GM18505 (cell line): ENCODE results near the gene ATF7.
A peak's percentile ranks its signal among the peaks of the same experiment; 100 is the strongest.
"Not testable (repeated sequence)": the region's sequence is repeated elsewhere in the genome, so short reads cannot be mapped to it uniquely, and the experiment has no call there.

Experiments
- ATAC-seq: cut with Tn5 transposase; IDR thresholded peaks from one replicate; pipeline ENCODE4 v1.9.1; 2021; ENCODE audit not compliant: unreplicated experiment
- POLR2A ChIP-seq: IDR thresholded peaks from 4 replicates; pipeline ENCODE4 v1.6.1; 2011; ENCODE audit warnings: borderline replicate concordance; ENCODE audit not compliant: insufficient read depth, insufficient read length; ENCODE audit errors: extremely low read depth

The ATF7 gene

DNA sequence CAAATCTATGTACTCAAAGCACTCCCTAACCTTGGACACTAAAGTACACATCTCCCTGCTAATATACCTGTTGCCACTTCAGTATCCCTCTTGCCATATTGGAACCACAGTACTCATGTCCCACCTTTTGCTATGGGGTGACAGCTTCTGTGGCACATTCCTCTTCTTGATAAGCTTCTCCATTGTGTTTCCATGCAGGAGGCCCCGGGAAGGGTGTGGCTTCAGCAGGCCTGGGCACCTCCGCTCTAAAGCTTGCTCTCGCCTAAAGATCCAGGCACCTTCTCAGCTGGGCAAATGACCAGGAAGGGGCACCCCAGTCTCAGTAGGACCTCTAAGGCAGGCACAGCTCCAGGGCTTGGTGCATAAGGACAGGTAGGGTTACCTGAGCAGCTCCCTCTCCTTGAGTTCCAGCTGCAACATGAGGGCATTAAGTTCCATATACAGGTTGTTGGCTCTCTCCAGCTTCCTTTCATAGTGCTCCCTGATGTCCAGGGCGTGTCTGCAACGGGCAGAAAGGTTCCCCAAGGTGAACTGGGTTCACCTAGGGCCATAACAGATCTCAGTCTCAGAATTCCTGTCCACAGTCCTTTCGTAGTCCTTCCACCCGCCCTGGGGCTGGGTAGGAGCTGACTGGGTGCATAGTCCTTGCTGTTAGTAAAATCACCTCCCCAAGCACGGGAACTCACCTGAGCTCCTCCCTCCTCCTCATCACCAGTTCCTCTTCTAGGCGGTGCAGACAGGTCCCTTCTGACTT lies 142.8 kb downstream of the ATF7 start:
- TF ChIP-seq POLR2A: peak; percentile 49
- no peak for ATAC-seq

- ATAC-seq: no peak
- TF ChIP-seq POLR2A: peak; percentile 42
Observed at GRCh38 chr12:53482626-53483168, 143.5 kb downstream of the ATF7 start.

GRCh38 chr12:53481939-53482586 lies 144.1 kb downstream of the ATF7 start:
- ATAC-seq: no peak
- no peak for TF ChIP-seq POLR2A

DNA sequence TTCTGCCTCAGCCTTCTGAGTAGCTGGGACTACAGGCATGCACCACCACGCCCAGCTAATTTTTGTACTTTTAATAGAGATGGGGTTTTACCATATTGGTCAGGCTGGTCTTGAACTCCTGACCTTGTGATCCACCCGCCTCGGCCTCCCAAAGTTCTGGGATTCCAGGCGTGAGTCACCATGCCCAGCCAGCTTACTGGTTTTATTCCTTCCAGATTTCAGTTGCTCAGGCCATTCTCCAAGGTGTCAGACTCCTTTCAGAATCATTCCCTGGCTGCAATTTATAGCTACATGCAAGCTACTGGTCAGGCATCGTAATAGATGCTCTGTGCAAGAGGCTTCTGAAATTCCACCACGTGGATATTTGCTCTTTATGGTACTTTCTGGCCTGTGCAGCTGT lies 144.7 kb downstream of the ATF7 start:
- ATAC-seq: not testable (repeated sequence)

DNA sequence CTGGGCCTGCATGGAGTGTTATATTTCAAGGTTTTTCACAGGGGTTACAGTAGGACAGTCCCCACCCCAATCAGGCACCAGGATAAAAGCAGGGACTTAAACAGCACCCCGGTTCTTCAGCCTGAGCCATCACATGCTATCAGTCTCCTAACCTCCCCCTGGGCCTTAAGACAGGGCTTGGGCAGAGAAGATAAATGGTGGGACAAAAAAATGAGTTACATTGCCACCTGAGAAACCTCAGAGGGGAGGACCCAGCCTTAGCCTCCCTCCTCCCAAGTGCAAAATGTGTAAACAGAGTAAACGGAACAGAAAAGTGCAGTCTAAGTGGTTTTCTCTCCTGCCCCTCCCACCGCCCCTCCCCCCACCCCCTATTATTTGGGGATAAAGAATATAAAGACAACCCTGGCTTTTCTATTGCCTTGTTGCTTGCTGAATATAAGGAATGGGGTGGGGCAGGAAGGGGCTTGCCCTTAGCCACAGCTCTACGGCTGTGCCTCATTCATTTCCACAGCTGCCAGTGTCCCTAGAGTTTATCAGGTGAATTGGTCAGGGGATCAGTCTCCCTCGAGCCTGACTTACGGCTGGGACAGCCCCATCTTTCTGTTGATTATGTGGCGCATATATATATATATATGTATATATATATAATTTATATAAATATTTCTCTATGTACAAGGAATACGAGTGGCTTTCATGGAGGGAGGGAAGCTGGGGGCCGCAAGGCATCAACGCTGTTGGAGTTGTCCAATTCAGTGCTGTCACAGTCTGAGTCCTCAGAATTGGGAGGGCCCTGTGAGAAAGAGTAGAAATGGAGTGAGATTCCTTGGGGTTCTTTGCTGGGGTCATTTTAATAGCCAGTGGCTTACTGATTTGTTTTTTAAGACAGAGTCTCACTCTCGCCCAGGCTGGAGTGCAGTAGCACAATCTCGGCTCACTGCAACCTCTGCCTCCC lies 145.4 kb downstream of the ATF7 start:
- TF ChIP-seq POLR2A: no peak
- ATAC-seq: no peak

DNA sequence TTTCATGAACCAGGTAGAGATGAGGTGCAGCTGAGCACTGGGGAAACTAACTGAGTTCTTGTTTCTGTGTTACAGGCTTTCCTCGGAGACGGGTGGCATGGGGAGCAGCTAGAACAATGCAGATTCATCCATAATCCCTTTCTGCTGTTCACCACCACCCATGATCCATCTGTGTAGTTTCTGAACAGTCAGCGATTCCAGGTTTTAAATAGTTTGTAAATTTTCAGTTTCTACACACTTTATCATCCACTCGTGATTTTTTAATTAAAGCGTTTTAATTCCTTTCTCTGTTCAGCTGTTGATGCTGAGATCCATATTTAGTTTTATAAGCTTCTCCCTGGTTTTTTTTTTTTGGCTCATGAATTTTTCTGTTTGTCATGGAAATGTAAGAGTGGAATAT lies 146.9 kb downstream of the ATF7 start:
- ATAC-seq: no peak
- no peak for TF ChIP-seq POLR2A

DNA sequence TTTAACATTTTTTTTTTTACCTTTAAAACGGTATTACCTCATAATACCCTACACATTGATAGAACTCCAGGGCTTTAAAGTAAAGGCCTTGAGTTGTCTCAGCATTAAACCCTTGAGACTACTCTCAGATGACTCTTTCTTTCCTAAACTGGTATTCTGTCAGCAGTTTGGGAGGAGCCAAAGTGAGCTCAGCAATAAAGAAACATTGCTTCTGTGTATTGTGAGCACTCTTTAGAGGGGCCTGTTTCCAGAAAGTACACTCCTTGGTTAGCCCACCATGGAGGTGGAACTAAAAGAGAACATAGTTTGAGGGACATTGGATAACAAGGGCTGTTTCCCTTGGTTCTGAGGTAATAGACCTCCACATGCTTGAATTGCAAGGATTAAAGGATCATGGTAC lies 147.3 kb downstream of the ATF7 start:
- no peak for TF ChIP-seq POLR2A
- ATAC-seq: no peak

DNA sequence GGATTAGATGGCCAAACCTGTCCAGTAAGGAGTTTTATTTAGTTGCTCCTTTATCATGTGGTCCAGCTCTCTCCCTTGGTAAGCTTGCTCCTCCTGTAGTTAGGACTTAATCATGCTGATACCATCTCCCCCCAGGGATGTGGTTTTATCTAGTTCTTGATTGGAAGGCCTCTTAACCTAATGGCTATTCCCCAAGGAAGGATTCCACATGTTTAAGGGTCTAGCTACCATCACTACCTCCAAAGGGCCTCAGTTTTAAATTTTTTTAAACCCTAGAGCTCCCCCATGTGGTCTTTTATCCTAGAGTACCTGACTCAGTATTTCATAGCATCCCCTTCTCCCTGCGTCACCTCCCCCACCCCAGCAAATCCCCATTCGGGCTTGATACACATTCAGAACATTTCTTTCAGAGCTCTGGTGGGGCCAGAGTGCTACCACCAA lies 149.4 kb downstream of the ATF7 start:
- no peak for ATAC-seq
- no peak for TF ChIP-seq POLR2A

DNA sequence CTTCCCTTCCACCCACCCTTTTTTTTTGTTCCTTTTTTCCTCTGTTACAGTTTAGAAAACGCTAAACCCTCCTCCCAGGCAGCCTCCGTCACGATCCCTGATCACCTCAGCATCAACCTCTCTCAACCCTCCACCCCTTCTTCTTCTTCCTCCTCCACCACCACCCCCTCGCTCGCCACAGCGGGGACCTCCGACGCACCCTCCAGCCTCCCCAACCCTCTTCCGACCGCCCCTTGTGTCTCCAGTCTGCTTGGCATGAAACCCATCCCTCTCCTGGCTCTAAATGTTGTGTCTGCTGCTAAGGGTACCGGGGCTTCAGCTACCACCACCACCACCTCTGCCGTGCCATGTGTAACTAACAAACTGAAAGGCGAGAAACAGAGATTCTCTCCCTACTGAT lies 151.4 kb downstream of the ATF7 start:
- TF ChIP-seq POLR2A: no peak
- no peak for ATAC-seq

GRCh38 chr12:53474077-53474476 lies 152.1 kb downstream of the ATF7 start:
- ATAC-seq: no peak
- no peak for TF ChIP-seq POLR2A

DNA sequence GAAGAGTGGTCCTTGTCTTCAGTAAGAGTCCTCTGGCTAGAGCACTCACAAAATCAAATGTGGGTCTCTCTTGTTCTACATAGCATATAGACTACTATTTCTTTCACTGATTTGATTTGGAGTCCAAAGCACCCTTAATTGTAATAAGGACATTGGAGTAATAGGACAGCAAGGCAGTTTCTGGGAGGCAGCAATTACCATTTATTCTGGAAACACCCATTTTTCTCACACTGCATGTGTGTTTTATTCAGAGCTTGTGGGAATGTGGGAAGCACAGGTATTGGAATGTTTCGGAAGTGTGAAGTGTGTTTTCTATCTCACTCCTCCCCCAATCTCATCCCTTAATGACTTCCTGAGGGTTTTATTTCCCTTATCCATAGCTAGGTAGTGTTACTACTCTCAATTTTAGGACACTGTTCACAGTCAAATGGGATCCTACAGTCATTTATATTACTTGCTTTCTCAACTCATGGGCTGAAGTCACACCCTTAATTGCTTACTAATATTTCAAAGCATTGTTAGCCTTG lies 154.1 kb downstream of the ATF7 start:
- no peak for TF ChIP-seq POLR2A
- no peak for ATAC-seq

GRCh38 chr12:53468282-53468681 lies 157.9 kb downstream of the ATF7 start:
- no peak for TF ChIP-seq POLR2A
- no peak for ATAC-seq

DNA sequence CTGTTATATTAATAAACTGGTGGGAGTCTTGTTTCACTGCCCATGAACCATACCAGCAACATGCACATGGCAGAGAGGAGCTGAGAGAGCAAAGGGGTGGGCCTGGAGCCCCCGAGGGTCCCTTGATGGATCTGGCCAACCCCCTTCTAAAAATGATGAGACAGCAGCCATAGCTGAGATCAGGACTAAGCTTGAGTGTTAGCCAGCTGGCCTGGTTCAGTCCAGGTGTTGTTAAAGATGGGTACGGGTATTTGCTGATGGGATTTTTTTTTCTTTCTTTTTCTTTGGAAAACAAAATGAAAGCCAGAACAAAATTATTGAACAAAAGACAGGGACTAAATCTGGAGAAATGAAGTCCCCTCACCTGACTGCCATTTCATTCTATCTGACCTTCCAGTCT lies 158.3 kb downstream of the ATF7 start:
- no peak for ATAC-seq
- no peak for TF ChIP-seq POLR2A
